Urinary bladder (tissue), 4 donors: ENCODE measurements around the gene BLOC1S3. TPM values are rescaled to one million over a fixed set of nuclear protein-coding genes. Genes with fewer than 3 reads are reported as not detected.

Experiments
- DNase-seq: peaks from one replicate; pipeline ENCODE4 v3.0.0-alpha.2; 2015; ENCODE audit errors: extremely low spot score
- H3K27ac ChIP-seq: one replicate; pipeline ENCODE4 v1.5.1; 2013; ENCODE audit warnings: low read depth, mild to moderate bottlenecking, moderate library complexity
- H3K36me3 ChIP-seq: one replicate; pipeline ENCODE4 v1.6.1; 2013; ENCODE audit warnings: mild to moderate bottlenecking, moderate library complexity; ENCODE audit not compliant: insufficient read depth
- H3K4me1 ChIP-seq: one replicate; pipeline ENCODE4 v1.6.1; 2013; ENCODE audit warnings: mild to moderate bottlenecking, moderate library complexity; ENCODE audit not compliant: insufficient read depth
- H3K4me3 ChIP-seq: one replicate; pipeline ENCODE4 v1.5.1; 2013; ENCODE audit warnings: low read depth, low read length
- WGBS: extraction: QIAGEN DNeasy Blood & Tissue Kit; methylation state at CpG from one replicate; pipeline ENCODE4 v1.1.7; 2013; 5-methylcytosine and 5-hydroxymethylcytosine counted together
- polyA plus RNA-seq: library from polyadenylated mRNA; stranded (reverse); fragments of 200-250 nt; gene quantifications from one replicate; pipeline ENCODE4 v1.2.3, GENCODE V29; 2013
- total RNA-seq: library from RNA; depleted of rRNA; stranded (reverse); fragments of >200 nt; gene quantifications from one replicate; pipeline ENCODE4 v1.2.3, GENCODE V29; 2014
- donor health status: healthy with polysubstance abuse.
- donor health status: healthy.

BLOC1S3 gene
- total and polyA plus RNA-seq, 2 donors, result 3.9 to 9.3 TPM

DNA sequence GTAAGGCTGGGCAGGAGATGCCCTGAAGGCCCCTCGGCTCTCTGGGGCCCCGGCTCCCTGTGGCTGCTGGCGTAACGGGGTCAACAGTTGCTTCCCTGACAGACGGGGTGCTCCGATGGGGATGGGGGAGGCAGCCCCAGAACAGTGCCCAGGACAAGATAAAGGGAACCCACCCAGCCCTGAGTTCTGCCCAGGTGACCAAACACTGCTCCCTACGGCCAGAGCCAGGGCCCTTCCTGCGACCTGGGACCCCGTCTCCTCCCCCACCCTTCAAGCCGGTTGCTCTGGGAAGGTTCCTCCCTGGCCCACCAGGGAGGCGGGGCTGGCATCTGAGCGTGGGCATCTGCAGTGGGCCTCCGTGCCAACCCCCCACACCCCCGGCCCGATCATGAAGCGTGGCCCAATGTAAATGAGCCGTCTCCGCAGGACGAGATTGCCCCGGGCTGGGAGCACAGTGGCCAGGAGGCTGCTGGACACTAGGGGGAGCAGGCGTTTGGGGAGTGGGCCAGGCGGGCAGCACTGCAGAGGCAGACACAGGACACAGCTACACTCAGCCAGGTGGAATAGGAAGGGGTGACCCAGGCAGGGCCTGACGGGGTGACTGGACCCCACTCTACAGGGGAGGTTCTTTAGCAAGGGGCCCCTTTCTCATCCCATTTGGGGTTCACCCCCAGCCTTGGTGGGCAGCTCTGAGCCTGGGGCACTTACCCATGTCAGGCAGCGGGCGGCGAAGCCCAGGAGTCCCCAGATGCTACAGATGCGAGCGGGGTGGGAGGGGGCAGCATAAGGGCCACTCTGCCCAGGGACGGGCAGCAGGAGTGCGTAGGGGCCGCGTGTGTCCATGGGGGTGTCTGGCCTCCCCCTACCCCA lies 16.6 kb upstream of the BLOC1S3 start:
- 37% methylated on average over 32 of the region's 32 CpGs for WGBS
- H3K4me1 ChIP-seq, result no peaks in the 10 kb centered on the region
- no peak overlapping the region for H3K4me3 ChIP-seq
- H3K27ac ChIP-seq, result no peak overlapping the region
- H3K36me3 ChIP-seq, result no peaks in the 10 kb centered on the region
- DNase-seq, result no peak

- Histone ChIP-seq H3K36me3 (no peaks in the 10 kb centered on the region), H3K4me1 (no peaks in the 10 kb centered on the region), H3K27ac (no peak overlapping the region), H3K4me3 (no peak overlapping the region)
- 74% methylated on average over 18 of the region's 18 CpGs for WGBS
- no peak for DNase-seq
Measured at GRCh38 chr19:45162608-45163143, 15.9 kb upstream of the BLOC1S3 start.

DNA sequence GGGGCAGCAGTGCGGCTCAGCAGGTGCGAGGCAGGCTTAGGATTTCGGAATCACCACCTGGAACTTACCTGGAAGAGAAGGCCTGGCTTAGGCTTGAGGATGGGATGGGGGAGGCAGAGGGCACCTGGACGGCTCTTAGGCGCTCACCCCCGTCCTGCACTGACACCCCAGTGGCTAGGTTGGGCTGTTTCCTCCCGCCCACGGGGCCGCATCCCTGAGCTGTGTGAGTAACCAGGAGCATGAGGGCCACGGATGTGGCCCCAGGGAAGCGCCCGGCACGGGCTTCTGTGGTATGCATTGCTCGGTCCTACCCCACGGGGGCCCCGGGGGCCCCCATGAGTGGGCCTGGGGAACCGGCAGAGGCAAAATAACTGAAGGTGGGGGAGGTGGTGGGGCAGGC lies 15.4 kb upstream of the BLOC1S3 start:
- Histone ChIP-seq H3K36me3 (no peaks in the 10 kb centered on the region), H3K4me1 (no peaks in the 10 kb centered on the region), H3K4me3 (no peak overlapping the region), H3K27ac (no peak overlapping the region)
- DNase-seq, result no peak
- 86% methylated on average over 17 of the region's 17 CpGs for WGBS

GRCh38 chr19:45163751-45164460 lies 14.7 kb upstream of the BLOC1S3 start:
- no peak for DNase-seq
- H3K27ac ChIP-seq, result no peak overlapping the region
- H3K36me3 ChIP-seq, result no peaks in the 10 kb centered on the region

GRCh38 chr19:45164577-45165335 lies 13.8 kb upstream of the BLOC1S3 start:
- 31% methylated on average over 27 of the region's 27 CpGs for WGBS
- Histone ChIP-seq H3K27ac (no peak overlapping the region), H3K4me1 (no peaks in the 10 kb centered on the region), H3K36me3 (no peaks in the 10 kb centered on the region), H3K4me3 (no peak overlapping the region)
- DNase-seq, result peak; percentile 43

More at GRCh38 chr19:45163751-45164460, 14.7 kb upstream of the BLOC1S3 start:
- Histone ChIP-seq H3K4me1 (no peaks in the 10 kb centered on the region), H3K4me3 (no peak overlapping the region)
- WGBS, result 73% methylated on average over 15 of the region's 15 CpGs

GRCh38 chr19:45166723-45167252 lies 11.8 kb upstream of the BLOC1S3 start:
- no peak overlapping the region for H3K27ac ChIP-seq
- DNase-seq, result no peak
- H3K4me3 ChIP-seq, result no peak overlapping the region
- H3K36me3 ChIP-seq, result no peaks in the 10 kb centered on the region
- 54% methylated on average over 14 of the region's 14 CpGs for WGBS
- H3K4me1 ChIP-seq, result no peaks in the 10 kb centered on the region

- Histone ChIP-seq H3K4me3 (no peak overlapping the region), H3K36me3 (no peaks in the 10 kb centered on the region), H3K27ac (no peak overlapping the region), H3K4me1 (no peaks in the 10 kb centered on the region)
- WGBS, result 84% methylated on average over 16 of the region's 16 CpGs
- DNase-seq, result no peak
Measured at GRCh38 chr19:45168767-45169351, 9.7 kb upstream of the BLOC1S3 start.

DNA sequence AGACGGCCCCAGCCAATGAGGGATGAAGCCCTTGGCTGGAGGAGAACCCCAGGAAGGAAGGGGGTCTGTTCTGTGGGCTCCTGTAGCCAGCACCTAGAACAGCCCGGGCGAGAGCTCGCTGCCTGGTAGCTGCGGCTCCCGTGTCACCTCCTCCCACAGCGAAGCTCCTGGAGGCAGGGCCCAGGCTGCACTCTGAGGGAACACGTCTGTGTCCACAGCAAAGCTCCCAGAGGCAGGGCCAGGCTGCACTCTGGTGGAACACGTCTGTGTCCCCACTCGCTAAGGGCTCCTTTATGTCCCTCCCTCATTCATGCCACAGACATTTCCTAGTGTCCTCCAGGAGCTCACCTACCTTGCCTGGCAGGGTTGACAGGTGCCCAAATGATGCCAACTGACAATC lies 9.0 kb upstream of the BLOC1S3 start:
- Histone ChIP-seq H3K36me3 (no peaks in the 10 kb centered on the region), H3K4me1 (no peaks in the 10 kb centered on the region), H3K27ac (no peak overlapping the region), H3K4me3 (no peak overlapping the region)
- WGBS, result 91% methylated on average over 10 of the region's 10 CpGs
- no peak for DNase-seq

- no peak overlapping the region for H3K4me3 ChIP-seq
- H3K27ac ChIP-seq, result no peak overlapping the region
- no peaks in the 10 kb centered on the region for H3K4me1 ChIP-seq
- no peak for DNase-seq
- 83% methylated on average over 21 of the region's 21 CpGs for WGBS
- no peaks in the 10 kb centered on the region for H3K36me3 ChIP-seq
Measured at GRCh38 chr19:45170146-45171106, 8.2 kb upstream of the BLOC1S3 start.

GRCh38 chr19:45171211-45171623 lies 7.4 kb upstream of the BLOC1S3 start:
- DNase-seq, result no peak
- no peak overlapping the region for H3K27ac ChIP-seq
- H3K36me3 ChIP-seq, result no peaks in the 10 kb centered on the region
- no peak overlapping the region for H3K4me3 ChIP-seq
- 43% methylated on average over 7 of the region's 7 CpGs for WGBS
- no peaks in the 10 kb centered on the region for H3K4me1 ChIP-seq

DNA sequence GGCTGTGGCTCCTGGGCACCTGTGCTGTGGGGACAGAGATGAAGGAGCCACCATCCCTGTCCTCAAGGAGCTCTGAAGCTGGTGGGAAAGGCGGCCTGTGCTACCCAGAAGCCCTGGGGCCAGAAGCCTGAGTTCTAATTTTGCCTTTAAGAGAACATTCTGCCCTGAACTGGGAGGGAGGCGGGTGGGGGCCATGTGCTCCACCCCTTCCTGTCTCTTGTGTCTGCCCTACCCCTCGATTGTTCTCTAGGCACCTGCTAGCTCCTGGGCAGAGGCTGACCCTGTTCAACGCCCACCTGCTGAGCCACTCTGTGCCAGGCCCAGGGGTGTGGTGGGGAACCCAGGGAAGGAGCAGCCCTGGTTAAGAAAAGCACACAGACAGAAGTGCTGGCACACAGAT lies 6.4 kb upstream of the BLOC1S3 start:
- WGBS, result 77% methylated on average over 4 of the region's 4 CpGs
- no peaks in the 10 kb centered on the region for H3K36me3 ChIP-seq
- no peaks in the 10 kb centered on the region for H3K4me1 ChIP-seq
- no peak for DNase-seq
- no peak overlapping the region for H3K4me3 ChIP-seq
- no peak overlapping the region for H3K27ac ChIP-seq

GRCh38 chr19:45172611-45173208 lies 5.9 kb upstream of the BLOC1S3 start:
- WGBS, result 86% methylated on average over 17 of the region's 18 CpGs
- H3K36me3 ChIP-seq, result no peaks in the 10 kb centered on the region
- H3K4me3 ChIP-seq, result no peak overlapping the region
- no peak overlapping the region for H3K27ac ChIP-seq
- DNase-seq, result no peak
- H3K4me1 ChIP-seq, result no peaks in the 10 kb centered on the region
